ENCODE results near the gene TYROBP.
"Not testable (repeated sequence)": the region's sequence is repeated elsewhere in the genome, so short reads cannot be mapped to it uniquely, and the experiment has no call there.

The TYROBP gene

GRCh38 chr19:35931874-35932202 is 23.7 kb upstream of the TYROBP start:
- no peak for DNase-seq (ENCODE audit: low read depth in 2 of 2)

- DNase-seq (ENCODE audit: low read depth in 2 of 2): peak; percentile 99
Observed at GRCh38 chr19:35931161-35931873, 23.2 kb upstream of the TYROBP start.

- no peak for DNase-seq (ENCODE audit: low read depth in 2 of 2)
Observed at GRCh38 chr19:35929876-35930275, 21.8 kb upstream of the TYROBP start.

- no peak for DNase-seq (ENCODE audit: low read depth in 2 of 2)
Observed at GRCh38 chr19:35928507-35928906, 20.4 kb upstream of the TYROBP start.

GRCh38 chr19:35925501-35925900 is 17.4 kb upstream of the TYROBP start:
- no peak for DNase-seq (ENCODE audit: low read depth in 2 of 2)

DNA sequence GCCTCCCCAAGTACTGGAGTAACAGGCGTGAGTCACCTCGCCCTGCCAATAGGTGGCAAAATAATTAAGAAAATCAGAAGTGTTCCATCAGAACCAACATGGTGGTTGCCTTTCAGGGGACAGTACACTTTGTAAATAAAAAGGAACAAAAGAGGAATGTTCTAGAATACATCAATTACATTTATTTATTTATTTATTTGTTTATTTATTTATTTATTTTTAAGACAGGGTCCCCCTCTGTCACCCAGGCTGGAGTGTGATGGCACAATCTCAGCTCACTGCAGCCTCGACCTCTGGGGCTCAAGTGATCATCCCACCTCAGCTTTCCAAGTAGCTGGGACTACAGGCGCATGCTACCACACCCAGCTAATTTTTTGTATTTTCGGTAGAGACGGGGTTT is 12.9 kb upstream of the TYROBP start:
- no peak for DNase-seq (ENCODE audit: low read depth in 2 of 2)

GRCh38 chr19:35919306-35919705 is 11.2 kb upstream of the TYROBP start:
- DNase-seq (ENCODE audit: low read depth in 2 of 2): no peak

- no peak for DNase-seq (ENCODE audit: low read depth in 2 of 2)
Observed at GRCh38 chr19:35915443-35915842, 7.3 kb upstream of the TYROBP start.

GRCh38 chr19:35913589-35913988 is 5.5 kb upstream of the TYROBP start:
- no peak for DNase-seq (ENCODE audit: low read depth in 2 of 2)

GRCh38 chr19:35911790-35912189 is 3.7 kb upstream of the TYROBP start:
- DNase-seq (ENCODE audit: low read depth in 2 of 2): no peak

DNA sequence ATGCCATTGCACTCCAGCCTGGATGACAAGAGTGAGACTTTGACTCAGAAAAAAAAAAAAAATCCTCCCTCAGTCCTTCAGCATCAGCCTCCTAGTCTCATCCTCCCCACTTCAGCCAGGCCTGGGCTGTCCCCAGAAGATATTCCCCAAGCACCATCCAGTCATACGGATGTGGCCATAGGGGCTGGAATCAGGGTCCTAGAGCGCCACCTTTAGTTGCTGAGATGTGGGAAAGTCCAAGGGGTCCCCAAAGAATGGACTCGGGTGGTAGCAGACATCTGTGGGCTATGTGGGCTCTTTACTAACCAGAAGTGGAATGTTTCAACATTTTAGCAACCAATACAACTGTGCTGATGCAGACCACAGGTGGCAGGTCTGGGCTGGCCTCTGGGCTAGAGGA is 3.1 kb upstream of the TYROBP start:
- DNase-seq (ENCODE audit: low read depth in 2 of 2): no peak

DNA sequence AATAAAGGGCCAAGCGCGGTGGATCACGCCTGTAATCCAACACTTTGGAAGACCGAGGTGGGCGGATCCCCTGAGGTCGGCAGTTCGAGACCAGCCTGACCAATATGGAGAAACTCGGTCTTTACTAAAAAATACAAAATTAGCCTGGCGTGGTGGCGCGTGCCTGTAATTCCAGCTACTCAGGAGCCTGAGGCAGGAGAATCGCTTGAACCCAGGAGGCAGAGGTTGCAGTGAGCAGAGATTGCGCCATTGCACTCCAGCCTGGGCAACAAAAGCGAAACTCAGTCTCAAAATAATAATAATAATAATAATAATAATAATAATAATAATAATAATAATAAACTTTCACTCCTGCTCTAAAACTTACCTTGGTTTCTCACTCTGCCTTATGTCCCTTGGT is 2.3 kb upstream of the TYROBP start:
- DNase-seq (ENCODE audit: low read depth in 2 of 2): not testable (repeated sequence)

- DNase-seq (ENCODE audit: low read depth in 2 of 2): no peak
Observed at GRCh38 chr19:35909684-35910035, 1.6 kb upstream of the TYROBP start.

GRCh38 chr19:35908973-35909683 is 1.0 kb upstream of the TYROBP start:
- no peak for DNase-seq (ENCODE audit: low read depth in 2 of 2)

GRCh38 chr19:35907377-35907745 is 734 bp downstream of the TYROBP start:
- DNase-seq (ENCODE audit: low read depth in 2 of 2): no peak

GRCh38 chr19:35905178-35905727 is 2.8 kb downstream of the TYROBP start:
- no peak for DNase-seq (ENCODE audit: low read depth in 2 of 2)

DNA sequence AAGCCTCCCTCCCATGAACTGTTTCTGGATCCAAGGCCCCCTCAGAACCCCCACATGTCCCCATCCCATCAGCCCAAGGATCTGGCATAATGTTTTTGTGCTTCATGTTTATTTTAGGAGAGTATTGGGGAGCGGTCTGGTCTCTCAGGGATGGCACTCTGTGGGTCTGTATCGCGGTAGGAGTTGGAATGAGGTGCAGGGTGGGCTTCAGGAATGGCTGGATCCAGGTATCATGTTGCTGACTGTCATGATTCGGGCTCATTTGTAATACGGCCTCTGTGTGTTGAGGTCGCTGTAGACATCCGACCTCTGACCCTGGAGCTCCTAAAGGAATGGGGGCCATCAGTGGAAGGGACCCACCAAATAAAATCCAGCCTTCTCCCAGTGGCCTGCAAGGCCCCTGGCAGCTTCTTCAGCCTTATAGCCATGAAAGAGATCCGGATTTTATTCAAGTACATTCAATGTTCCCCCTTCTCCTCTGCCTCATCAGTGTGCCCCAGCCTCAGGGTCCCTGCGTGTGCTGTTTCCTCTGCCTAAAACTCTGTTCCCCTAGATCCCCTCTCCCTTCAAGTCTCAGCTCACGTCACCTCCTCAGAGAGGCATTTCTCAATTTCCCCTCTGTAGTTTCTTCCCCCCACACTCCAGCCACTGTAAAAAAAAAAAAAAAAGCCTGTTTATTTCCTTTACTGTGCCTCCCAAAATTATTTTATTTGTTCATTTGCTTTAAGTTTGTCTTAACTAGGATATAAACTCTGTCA is 3.6 kb downstream of the TYROBP start:
- no peak for DNase-seq (ENCODE audit: low read depth in 2 of 2)

GRCh38 chr19:35903550-35904179 is 4.4 kb downstream of the TYROBP start:
- peak; percentile 74 to 82 for DNase-seq (ENCODE audit: low read depth in 2 of 2)

DNA sequence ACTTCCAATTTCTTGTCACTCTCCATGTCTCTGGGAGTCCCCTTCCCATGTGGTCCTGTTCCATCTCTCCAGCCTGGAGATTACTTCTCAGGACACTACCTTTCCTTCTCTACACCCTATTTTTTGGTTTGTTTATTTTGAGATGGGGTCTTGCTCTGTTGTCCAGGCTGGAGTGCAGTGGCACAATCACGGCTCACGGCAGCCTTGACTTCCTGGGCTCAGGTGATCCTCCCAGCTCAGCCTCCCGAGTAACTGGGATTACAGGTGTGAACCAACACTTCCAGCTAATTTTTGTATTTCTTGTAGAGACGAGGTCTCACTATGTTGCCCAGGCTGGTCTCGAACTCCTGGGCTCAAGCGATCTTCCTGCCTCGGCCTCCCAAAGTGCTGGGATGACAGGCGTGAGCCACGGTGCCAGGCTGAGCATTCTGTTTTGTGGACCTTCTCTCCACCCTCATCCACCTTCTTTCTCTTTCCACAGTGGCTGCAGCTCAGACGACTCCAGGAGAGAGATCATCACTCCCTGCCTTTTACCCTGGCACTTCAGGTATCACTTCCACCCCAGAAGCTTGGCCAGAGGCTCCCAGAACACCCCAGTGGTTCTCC is 5.1 kb downstream of the TYROBP start:
- DNase-seq (ENCODE audit: low read depth in 2 of 2): no peak

GRCh38 chr19:35901854-35902661 is 6.0 kb downstream of the TYROBP start, which contains the start of gene HCST:
TSS of gene HCST (plus strand) at chr19:35902529. CDS start at chr19:35902594, 65 bp downstream.
- DNase-seq (ENCODE audit: low read depth in 2 of 2): no peak

Measured in stimulated activated CD4-positive, alpha-beta T cell treated with anti-CD3 and anti-CD28 coated beads, Interleukin-15, amount 100 ng/mL, for 48 hours (primary cell).